Stimulated activated CD8-positive, alpha-beta memory T cell treated with anti-CD3 and anti-CD28 coated beads, Interleukin-2, amount 100 ng/mL, for 48 hours (primary cell): ENCODE data around the gene TMEM209.
"Not testable (repeated sequence)": the region's sequence is repeated elsewhere in the genome, so short reads cannot be mapped to it uniquely, and the experiment has no call there.

ENCODE experiments used
- DNase-seq, 2 donors: peaks; one replicate each; pipeline ENCODE4 v3.0.0-alpha.2; 2020; ENCODE audit warnings: low read depth in 2 of 2

The TMEM209 gene

GRCh38 chr7:130218806-130219620 is 13.8 kb upstream of the TMEM209 start:
- no peak for DNase-seq

GRCh38 chr7:130216750-130217149 is 11.5 kb upstream of the TMEM209 start:
- no peak for DNase-seq

- no peak for DNase-seq
These were observed 10.8 kb upstream of the TMEM209 start for GRCh38 chr7:130216025-130216424.

- DNase-seq: no peak
These were observed 8.6 kb upstream of the TMEM209 start for GRCh38 chr7:130213828-130214227.

GRCh38 chr7:130210181-130210935 is 5.2 kb upstream of the TMEM209 start:
- DNase-seq: no peak

- DNase-seq: no peak
These were observed 3.3 kb upstream of the TMEM209 start for GRCh38 chr7:130208516-130208915.

GRCh38 chr7:130207642-130208041 is 2.4 kb upstream of the TMEM209 start, which contains the start of gene SSMEM1:
Gene SSMEM1 (plus strand): TSS chr7:130207860. CDS start chr7:130207911, 51 bp downstream.
- no peak for DNase-seq

GRCh38 chr7:130207033-130207432 is 1.8 kb upstream of the TMEM209 start:
- DNase-seq: no peak

- DNase-seq: no peak
These were observed 3.4 kb downstream of the TMEM209 start for GRCh38 chr7:130201796-130202195.

GRCh38 chr7:130197094-130197493 is 8.1 kb downstream of the TMEM209 start:
- no peak for DNase-seq

GRCh38 chr7:130196476-130196875 is 8.7 kb downstream of the TMEM209 start:
- no peak for DNase-seq

- no peak for DNase-seq
These were observed 9.8 kb downstream of the TMEM209 start for GRCh38 chr7:130195396-130195795.

GRCh38 chr7:130191791-130192190 is 13.4 kb downstream of the TMEM209 start:
- DNase-seq: no peak

GRCh38 chr7:130189343-130189742 is 15.9 kb downstream of the TMEM209 start:
- no peak for DNase-seq

GRCh38 chr7:130187360-130187759 is 17.8 kb downstream of the TMEM209 start:
- no peak for DNase-seq

GRCh38 chr7:130184349-130184748 is 20.9 kb downstream of the TMEM209 start:
- not testable (repeated sequence) for DNase-seq

GRCh38 chr7:130182990-130183389 is 22.2 kb downstream of the TMEM209 start:
- DNase-seq: no peak

- no peak for DNase-seq
These were observed 24.0 kb downstream of the TMEM209 start for GRCh38 chr7:130181263-130181605.

GRCh38 chr7:130180571-130181262 is 24.5 kb downstream of the TMEM209 start:
- DNase-seq: peak in 1 of 2 donors; percentile 36

- DNase-seq: no peak
These were observed 25.6 kb downstream of the TMEM209 start for GRCh38 chr7:130179631-130180030.

GRCh38 chr7:130178251-130178650 is 27.0 kb downstream of the TMEM209 start:
- DNase-seq: no peak

GRCh38 chr7:130174237-130174959 is 30.8 kb downstream of the TMEM209 start:
- no peak for DNase-seq
